ENCODE results near the gene FAM241B.
A peak's percentile ranks its signal among the peaks of the same experiment; 100 is the strongest.

The FAM241B gene

GRCh38 chr10:69634759-69635425, 4.8 kb downstream of the FAM241B start:
- no peak for DNase-seq

GRCh38 chr10:69635428-69636272, 5.6 kb downstream of the FAM241B start:
- DNase-seq, result no peak

- no peak for DNase-seq
These were observed 6.2 kb downstream of the FAM241B start for GRCh38 chr10:69636273-69636575.

- no peak for DNase-seq
These were observed 6.9 kb downstream of the FAM241B start for GRCh38 chr10:69636626-69637605.

GRCh38 chr10:69638642-69639041, 8.6 kb downstream of the FAM241B start:
- no peak for DNase-seq

- DNase-seq, result peak; percentile 30
These were observed 9.5 kb downstream of the FAM241B start for GRCh38 chr10:69639291-69640195.

- no peak for DNase-seq
These were observed 10.3 kb downstream of the FAM241B start for GRCh38 chr10:69640196-69640980.

- DNase-seq, result peak; percentile 68
These were observed 11.4 kb downstream of the FAM241B start for GRCh38 chr10:69641261-69641980.

- no peak for DNase-seq
These were observed 12.7 kb downstream of the FAM241B start for GRCh38 chr10:69642747-69643146.

- no peak for DNase-seq
These were observed 14.0 kb downstream of the FAM241B start for GRCh38 chr10:69643779-69644657.

GRCh38 chr10:69644658-69645295, 14.7 kb downstream of the FAM241B start:
- DNase-seq, result peak; percentile 49

- DNase-seq, result no peak
These were observed 15.5 kb downstream of the FAM241B start for GRCh38 chr10:69645296-69646184.

GRCh38 chr10:69646185-69647060, 16.4 kb downstream of the FAM241B start:
- no peak for DNase-seq

GRCh38 chr10:69647126-69647525, 17.1 kb downstream of the FAM241B start:
- DNase-seq, result no peak

- DNase-seq, result no peak
These were observed 17.8 kb downstream of the FAM241B start for GRCh38 chr10:69647819-69648218.

- no peak for DNase-seq
These were observed 18.4 kb downstream of the FAM241B start for GRCh38 chr10:69648461-69648860.
